Fibroblast of the aortic adventitia (primary cell): ENCODE measurements around the gene TBCB. TPM values are rescaled to one million over a fixed set of nuclear protein-coding genes. Genes with fewer than 3 reads are reported as not detected.
A peak's percentile ranks its signal among the peaks of the same experiment; 100 is the strongest.

Source experiments
- DNase-seq: peaks from one replicate; pipeline ENCODE4 v3.0.0-alpha.2; 2010; ENCODE audit warnings: low read depth
- H3K4me3 ChIP-seq: 2 replicates; pipeline ENCODE4 v1.5.1; 2011; ENCODE audit warnings: low read depth, mild to moderate bottlenecking, control low read depth, low read length, moderate library complexity
- CTCF ChIP-seq: IDR thresholded peaks from 2 replicates; pipeline ENCODE4 v1.5.1; 2011; ENCODE audit warnings: mild to moderate bottlenecking, low read length, control low read depth, inconsistent platforms; ENCODE audit not compliant: insufficient read depth
- total RNA-seq: library from RNA; depleted of rRNA; stranded (reverse); fragments of >200 nt; gene quantifications from 2 replicates; pipeline ENCODE4 v1.2.3, GENCODE V29; 2012; ENCODE audit warnings: low replicate concordance

Gene TBCB
- total RNA-seq, 1 donor, result 164 TPM

DNA sequence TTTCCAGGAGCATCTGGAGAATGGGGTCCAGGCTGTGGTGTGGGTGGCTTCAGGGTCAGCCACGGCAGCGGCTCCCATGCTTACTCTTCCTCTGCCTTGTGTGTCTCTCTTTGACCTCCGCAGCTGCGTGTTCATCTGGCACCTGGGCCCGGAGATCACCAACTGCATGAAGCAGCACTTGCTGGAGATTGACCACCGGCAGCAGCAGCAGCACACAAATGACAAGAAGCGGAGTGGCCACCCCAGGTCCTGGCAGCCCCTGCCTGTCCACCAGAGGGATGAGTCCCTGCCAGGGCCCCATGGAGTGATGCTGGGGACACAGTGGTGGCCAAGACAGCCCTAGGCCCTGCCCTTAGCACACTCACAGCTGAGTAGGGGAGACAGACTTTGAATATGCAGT, 22.7 kb upstream of the TBCB start:
- DNase-seq, result no peak
- H3K4me3 ChIP-seq, result no peak overlapping the region
- no peak for TF ChIP-seq CTCF

DNA sequence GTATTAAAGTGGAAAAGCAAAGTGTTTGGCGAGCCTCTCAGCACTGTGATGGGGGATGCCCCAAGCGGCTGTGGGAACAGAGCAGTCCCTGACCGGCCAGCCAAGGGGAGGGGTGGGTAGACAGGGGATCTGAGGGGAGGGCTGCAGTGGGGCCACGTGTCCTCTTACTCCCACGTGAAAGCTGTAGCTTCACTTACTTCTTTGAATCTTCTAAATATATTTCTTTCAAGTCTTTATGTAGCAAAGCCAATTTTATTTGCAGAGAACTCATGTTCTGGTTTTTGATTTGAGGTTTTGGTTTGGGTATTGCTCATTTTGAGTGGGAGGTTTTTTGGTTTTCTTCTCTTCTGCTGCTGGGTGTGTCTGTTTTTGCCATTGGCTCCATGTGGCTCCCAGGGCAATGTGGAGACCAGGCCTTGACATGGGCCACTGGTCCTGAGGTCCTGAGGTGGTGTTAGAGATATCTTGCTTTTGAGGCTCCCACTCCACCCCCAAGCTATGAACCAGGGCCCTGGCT, 22.1 kb upstream of the TBCB start:
- TF ChIP-seq CTCF, result no peak
- H3K4me3 ChIP-seq, result no peak overlapping the region
- DNase-seq, result no peak

- TF ChIP-seq CTCF, result no peak
- H3K4me3 ChIP-seq, result no peak overlapping the region
- DNase-seq, result peak; percentile 32
These were observed 21.6 kb upstream of the TBCB start for GRCh38 chr19:36093687-36094086.

GRCh38 chr19:36097036-36097435, 18.2 kb upstream of the TBCB start:
- TF ChIP-seq CTCF, result no peak
- no peak for DNase-seq

DNA sequence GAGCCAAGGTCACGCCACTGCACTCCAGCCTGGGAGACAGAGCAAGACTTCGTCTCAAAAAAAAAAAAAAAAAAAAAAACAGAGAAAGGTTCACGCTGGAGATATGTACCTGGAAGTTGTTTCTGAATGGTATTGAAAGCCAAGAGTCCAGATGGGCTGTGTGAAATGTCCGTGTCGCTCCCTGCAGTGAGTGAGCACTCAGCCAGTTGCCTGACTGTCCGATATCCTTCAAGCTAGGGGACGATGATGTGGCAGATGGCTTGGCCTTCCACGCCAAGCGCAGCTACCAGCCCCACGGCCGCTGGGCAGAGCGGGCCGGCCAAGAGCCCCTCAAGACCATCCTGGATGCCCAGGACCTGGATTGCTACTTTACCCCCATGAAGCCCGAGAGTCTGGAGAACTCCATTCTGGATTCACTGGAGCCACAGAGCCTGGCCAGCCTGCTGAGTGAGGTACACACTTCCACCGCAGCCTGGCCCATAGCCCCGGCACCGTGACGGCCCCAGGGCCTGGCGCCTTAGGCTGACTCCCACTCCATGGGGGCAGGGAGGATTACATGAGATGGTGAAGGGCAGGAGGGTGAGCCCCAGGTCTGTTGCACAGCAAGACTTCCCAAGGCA, 16.0 kb upstream of the TBCB start:
- H3K4me3 ChIP-seq, result no peak overlapping the region
- no peak for TF ChIP-seq CTCF
- no peak for DNase-seq

More at GRCh38 chr19:36097036-36097435, 18.2 kb upstream of the TBCB start:
- no peak overlapping the region for H3K4me3 ChIP-seq

GRCh38 chr19:36100476-36100875, 14.8 kb upstream of the TBCB start:
- no peak overlapping the region for H3K4me3 ChIP-seq
- DNase-seq, result no peak
- TF ChIP-seq CTCF, result no peak
